HL-60 (cell line): ENCODE measurements around the gene RNF121.
A peak's percentile ranks its signal among the peaks of the same experiment; 100 is the strongest.

Experiments used
- DNase-seq, 2 experiments: peaks; one replicate each; pipeline ENCODE4 v3.0.0-alpha.2; 2010 to 2020; ENCODE audit warnings: low read depth in 1 of 2, low spot score in 1 of 2
- H3K27ac ChIP-seq: fragments of 250-450 bp; sonication (Bioruptor Pico); replicated peaks from 2 replicates; pipeline ENCODE4 v1.5.1; 2020; ENCODE audit warnings: mild to moderate bottlenecking, moderate library complexity
- H3K27me3 ChIP-seq: fragments of 250-450 bp; sonication (Bioruptor Pico); 2 replicates; pipeline ENCODE4 v1.5.1; 2021; ENCODE audit warnings: mild to moderate bottlenecking, moderate library complexity; ENCODE audit not compliant: insufficient read depth, poor library complexity, severe bottlenecking
- H3K4me3 ChIP-seq: replicated peaks from 2 replicates; pipeline ENCODE4 v1.5.1; 2011; ENCODE audit warnings: mild to moderate bottlenecking, control low read depth, low read length; ENCODE audit not compliant: insufficient read depth
- GABPA ChIP-seq: IDR thresholded peaks from 2 replicates; pipeline ENCODE4 v1.6.1; 2012; ENCODE audit warnings: low read depth
- POLR2AphosphoS5 ChIP-seq: IDR thresholded peaks from 2 replicates; pipeline ENCODE4 v1.6.1; 2012; ENCODE audit warnings: low read depth
- SPI1 ChIP-seq: IDR thresholded peaks from 2 replicates; pipeline ENCODE4 v1.6.1; 2012; ENCODE audit warnings: low read depth, mild to moderate bottlenecking, borderline replicate concordance
- TF ChIP-seq, protein P1 (sequence below): IDR thresholded peaks from 2 replicates; pipeline ENCODE4 v1.6.1; 2012; ENCODE audit warnings: low read depth; ENCODE audit not compliant: insufficient replicate concordance
- TF ChIP-seq, protein P2 (sequence below): IDR thresholded peaks from one replicate; pipeline ENCODE4 v1.5.1; 2011; ENCODE audit warnings: low read length, control low read depth, inconsistent platforms; ENCODE audit not compliant: insufficient read depth

Gene RNF121

GRCh38 chr11:72004515-72005346, 75.9 kb downstream of the RNF121 start:
- no peak for DNase-seq
- no peak for TF ChIP-seq SPI1
- TF ChIP-seq, protein P1, sequence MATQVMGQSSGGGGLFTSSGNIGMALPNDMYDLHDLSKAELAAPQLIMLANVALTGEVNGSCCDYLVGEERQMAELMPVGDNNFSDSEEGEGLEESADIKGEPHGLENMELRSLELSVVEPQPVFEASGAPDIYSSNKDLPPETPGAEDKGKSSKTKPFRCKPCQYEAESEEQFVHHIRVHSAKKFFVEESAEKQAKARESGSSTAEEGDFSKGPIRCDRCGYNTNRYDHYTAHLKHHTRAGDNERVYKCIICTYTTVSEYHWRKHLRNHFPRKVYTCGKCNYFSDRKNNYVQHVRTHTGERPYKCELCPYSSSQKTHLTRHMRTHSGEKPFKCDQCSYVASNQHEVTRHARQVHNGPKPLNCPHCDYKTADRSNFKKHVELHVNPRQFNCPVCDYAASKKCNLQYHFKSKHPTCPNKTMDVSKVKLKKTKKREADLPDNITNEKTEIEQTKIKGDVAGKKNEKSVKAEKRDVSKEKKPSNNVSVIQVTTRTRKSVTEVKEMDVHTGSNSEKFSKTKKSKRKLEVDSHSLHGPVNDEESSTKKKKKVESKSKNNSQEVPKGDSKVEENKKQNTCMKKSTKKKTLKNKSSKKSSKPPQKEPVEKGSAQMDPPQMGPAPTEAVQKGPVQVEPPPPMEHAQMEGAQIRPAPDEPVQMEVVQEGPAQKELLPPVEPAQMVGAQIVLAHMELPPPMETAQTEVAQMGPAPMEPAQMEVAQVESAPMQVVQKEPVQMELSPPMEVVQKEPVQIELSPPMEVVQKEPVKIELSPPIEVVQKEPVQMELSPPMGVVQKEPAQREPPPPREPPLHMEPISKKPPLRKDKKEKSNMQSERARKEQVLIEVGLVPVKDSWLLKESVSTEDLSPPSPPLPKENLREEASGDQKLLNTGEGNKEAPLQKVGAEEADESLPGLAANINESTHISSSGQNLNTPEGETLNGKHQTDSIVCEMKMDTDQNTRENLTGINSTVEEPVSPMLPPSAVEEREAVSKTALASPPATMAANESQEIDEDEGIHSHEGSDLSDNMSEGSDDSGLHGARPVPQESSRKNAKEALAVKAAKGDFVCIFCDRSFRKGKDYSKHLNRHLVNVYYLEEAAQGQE, result no peak
- no peak for TF ChIP-seq GABPA
- TF ChIP-seq POLR2AphosphoS5, result no peak
- TF ChIP-seq, protein P2, sequence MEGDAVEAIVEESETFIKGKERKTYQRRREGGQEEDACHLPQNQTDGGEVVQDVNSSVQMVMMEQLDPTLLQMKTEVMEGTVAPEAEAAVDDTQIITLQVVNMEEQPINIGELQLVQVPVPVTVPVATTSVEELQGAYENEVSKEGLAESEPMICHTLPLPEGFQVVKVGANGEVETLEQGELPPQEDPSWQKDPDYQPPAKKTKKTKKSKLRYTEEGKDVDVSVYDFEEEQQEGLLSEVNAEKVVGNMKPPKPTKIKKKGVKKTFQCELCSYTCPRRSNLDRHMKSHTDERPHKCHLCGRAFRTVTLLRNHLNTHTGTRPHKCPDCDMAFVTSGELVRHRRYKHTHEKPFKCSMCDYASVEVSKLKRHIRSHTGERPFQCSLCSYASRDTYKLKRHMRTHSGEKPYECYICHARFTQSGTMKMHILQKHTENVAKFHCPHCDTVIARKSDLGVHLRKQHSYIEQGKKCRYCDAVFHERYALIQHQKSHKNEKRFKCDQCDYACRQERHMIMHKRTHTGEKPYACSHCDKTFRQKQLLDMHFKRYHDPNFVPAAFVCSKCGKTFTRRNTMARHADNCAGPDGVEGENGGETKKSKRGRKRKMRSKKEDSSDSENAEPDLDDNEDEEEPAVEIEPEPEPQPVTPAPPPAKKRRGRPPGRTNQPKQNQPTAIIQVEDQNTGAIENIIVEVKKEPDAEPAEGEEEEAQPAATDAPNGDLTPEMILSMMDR, result no peak
- no peak overlapping the region for H3K27ac ChIP-seq
- no peak overlapping the region for H3K4me3 ChIP-seq
- no peaks in the 10 kb centered on the region for H3K27me3 ChIP-seq

GRCh38 chr11:72005347-72006260, 76.8 kb downstream of the RNF121 start:
- TF ChIP-seq, protein P2, result no peak
- TF ChIP-seq, protein P1, result no peak
- H3K27ac ChIP-seq, result no peak overlapping the region
- no peak overlapping the region for H3K4me3 ChIP-seq
- H3K27me3 ChIP-seq, result no peaks in the 10 kb centered on the region
- no peak for DNase-seq

- Histone ChIP-seq H3K4me3 (no peak overlapping the region), H3K27me3 (no peaks in the 10 kb centered on the region), H3K27ac (no peak overlapping the region)
- no peak for TF ChIP-seq SPI1
- TF ChIP-seq POLR2AphosphoS5, result peak; percentile 42; the same call in 1 of the 2 replicates
- TF ChIP-seq, protein P1, result no peak
- no peak for DNase-seq
Observed at GRCh38 chr11:72006309-72007088, 77.7 kb downstream of the RNF121 start.
